ENCODE results near the gene PAXIP1.

The PAXIP1 gene

DNA sequence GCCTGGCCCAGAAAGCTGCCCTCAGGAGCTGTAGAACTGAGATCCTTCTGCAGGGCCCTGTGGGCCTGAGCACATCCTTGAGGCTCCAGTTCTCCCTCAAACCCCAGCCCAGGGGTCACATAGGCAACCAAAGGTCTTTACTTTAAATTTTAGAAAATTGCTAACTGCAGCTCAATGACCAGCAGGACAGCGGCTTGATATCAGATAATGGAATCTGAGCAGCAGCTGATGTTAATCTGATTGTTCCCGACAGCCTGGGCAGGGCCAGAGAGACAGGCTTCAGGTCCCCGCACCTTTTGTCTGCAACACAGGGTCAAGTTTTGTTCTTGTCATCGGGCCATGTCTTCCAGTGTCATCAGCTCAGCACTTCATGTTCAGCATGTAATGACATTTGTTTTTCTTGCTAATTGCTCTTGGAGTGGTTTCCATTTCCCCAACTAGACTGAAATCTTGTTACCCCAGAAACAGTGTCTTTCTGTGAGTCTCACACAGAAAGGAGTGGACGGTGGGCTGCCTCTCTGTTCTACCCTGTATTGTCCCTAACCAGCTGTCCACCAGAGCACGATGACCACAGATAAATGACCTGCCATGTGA, 91.0 kb downstream of the PAXIP1 start:
- DNase-seq, result no peak

- no peak for DNase-seq
Observed at GRCh38 chr7:154911411-154911810, 91.5 kb downstream of the PAXIP1 start.

GRCh38 chr7:154910977-154911376, 91.9 kb downstream of the PAXIP1 start:
- DNase-seq, result no peak

DNA sequence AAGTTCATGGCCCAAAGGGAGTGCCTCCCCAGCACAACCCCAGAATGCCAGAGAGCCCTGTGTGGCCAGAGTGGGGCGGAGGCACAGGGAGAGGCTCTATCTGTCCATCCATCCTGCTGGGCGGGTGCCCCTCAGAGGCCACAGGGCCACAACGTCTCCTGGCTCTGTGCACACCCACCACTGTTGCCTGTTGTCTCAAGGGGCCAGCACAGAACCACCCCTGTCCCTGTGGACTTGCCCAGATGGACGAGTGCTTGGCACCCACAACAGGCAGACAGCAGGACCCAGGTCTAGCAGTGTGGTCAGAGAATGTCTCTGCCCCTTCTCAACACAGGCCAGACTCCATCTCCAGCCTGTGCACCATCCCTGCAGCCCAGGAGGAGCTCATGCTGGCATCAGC, 92.8 kb downstream of the PAXIP1 start:
- DNase-seq, result no peak

- no peak for DNase-seq
Observed at GRCh38 chr7:154909241-154910105, 93.5 kb downstream of the PAXIP1 start.

GRCh38 chr7:154907651-154908620, 95.0 kb downstream of the PAXIP1 start:
- no peak for DNase-seq

DNA sequence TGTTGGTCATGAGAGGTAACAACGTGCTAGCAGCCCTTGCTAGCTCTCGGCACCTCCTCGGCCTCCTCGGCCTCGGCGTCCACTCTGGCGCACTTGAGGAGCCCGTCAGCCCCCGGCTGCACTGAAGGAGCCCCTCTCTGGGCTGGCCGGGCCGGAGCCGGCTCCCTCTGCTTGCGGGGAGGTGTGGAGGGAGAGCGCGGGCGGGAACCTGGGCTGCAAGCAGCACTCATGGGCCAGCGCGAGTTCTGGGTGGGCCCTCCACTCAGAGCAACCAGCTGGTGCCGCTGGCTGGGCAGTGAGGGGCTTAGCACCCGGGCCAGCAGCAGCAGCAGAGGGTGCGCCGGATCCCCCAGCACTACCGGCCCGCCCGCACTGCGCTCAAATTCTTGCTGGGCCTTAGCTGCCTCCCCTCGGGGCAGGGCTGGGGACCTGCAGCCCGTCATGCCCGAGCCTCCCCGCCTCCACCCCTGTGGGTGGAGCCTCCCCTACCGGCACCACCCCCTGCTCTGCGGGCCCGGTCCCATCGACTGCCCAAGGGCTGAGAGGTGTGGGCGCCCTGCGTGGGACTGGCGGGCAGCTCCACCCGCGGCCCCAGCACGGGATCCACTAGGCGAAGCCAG, 96.1 kb downstream of the PAXIP1 start:
- no peak for DNase-seq

DNA sequence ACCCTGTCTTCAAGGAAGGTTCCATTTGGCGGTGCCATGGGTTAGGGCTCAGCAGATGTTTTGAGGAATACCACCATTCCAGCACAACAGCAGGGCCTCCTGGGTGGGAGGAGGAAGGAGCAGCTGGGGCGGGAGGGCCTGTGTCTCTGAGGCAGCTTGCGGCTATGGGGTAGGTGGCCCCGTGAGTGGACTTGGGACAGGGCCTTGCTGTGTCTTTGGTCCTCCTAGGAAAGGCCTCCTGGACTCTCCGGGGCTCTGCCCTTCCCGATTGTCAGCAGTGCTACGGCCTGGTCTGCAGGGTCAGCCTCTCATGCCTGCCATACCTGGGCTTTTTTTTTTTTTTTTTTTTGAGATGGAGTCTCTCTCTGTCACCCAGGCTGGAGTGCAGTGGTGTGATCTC, 96.7 kb downstream of the PAXIP1 start:
- DNase-seq, result no peak

GRCh38 chr7:154905615-154906014, 97.3 kb downstream of the PAXIP1 start:
- no peak for DNase-seq

- DNase-seq, result no peak
Observed at GRCh38 chr7:154905146-154905545, 97.8 kb downstream of the PAXIP1 start.

GRCh38 chr7:154903083-154903731, 99.7 kb downstream of the PAXIP1 start:
- no peak for DNase-seq

DNA sequence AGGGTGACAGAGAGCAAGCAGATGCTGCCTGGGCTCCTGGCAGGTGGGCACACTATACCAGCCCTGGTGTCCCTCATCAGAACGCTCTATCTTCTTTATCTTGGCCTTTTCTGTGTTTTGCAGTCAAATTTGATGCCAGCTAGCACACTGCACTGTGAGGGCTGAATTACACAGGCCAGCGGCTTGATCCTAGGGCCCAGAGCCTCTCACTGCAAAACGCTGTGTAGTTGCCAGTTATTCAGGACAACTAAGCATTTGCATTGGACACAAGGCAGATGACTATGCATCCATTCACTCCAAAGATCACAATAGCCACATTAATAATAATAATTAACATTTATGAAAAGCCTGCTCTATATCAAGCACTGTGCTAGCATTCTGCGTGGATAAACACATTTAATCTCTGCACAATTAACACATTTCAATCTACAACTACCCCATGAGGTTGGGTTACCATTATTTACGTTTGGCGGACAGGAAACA, 100.3 kb downstream of the PAXIP1 start:
- no peak for DNase-seq

DNA sequence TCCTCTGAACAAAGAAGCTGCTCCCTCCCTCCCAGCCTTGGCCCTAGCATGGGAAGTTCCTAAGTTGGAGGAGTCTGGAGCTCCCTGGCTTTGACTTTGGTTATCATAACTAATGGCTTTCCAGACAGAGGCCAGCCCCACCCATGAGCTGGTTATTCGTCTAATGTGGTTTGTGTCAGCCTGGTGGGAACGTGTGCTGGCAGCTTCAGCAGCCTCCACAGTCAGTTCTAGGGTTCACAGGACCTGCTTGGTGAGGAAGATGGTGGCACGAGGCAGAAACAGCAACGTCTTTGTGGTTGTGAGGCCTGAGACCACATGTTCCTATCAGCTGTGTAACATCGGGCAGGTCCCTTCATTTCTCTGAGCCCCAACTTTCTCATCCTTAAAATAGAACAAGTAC, 103.1 kb downstream of the PAXIP1 start:
- DNase-seq, result no peak

- no peak for DNase-seq
Observed at GRCh38 chr7:154898973-154899855, 103.7 kb downstream of the PAXIP1 start.

- no peak for DNase-seq
Observed at GRCh38 chr7:154896076-154896475, 106.8 kb downstream of the PAXIP1 start.

Measured in stimulated activated CD4-positive, alpha-beta T cell treated with anti-CD3 and anti-CD28 coated beads, Interleukin-12 subunit alpha, Interleukin-12 subunit beta, amount 100 ng/mL, for 4 hours (primary cell).